ENCODE results near the gene TXNL1.

- TF ChIP-seq CTCF (IDR thresholded peaks at IDR 0.05) (no peak), EZH2 (IDR thresholded peaks at IDR 0.05) (no peak), EZH2phosphoT487 (IDR thresholded peaks at IDR 0.05) (no peak)
Measured at GRCh38 chr18:56562479-56562878, 75.9 kb downstream of the TXNL1 start.
